ENCODE data around the gene TUBGCP5.

- TF ChIP-seq EZH2 (IDR thresholded peaks at IDR 0.05; ENCODE audit: low read depth, unreplicated experiment), result no peak
- TF ChIP-seq, protein P1, sequence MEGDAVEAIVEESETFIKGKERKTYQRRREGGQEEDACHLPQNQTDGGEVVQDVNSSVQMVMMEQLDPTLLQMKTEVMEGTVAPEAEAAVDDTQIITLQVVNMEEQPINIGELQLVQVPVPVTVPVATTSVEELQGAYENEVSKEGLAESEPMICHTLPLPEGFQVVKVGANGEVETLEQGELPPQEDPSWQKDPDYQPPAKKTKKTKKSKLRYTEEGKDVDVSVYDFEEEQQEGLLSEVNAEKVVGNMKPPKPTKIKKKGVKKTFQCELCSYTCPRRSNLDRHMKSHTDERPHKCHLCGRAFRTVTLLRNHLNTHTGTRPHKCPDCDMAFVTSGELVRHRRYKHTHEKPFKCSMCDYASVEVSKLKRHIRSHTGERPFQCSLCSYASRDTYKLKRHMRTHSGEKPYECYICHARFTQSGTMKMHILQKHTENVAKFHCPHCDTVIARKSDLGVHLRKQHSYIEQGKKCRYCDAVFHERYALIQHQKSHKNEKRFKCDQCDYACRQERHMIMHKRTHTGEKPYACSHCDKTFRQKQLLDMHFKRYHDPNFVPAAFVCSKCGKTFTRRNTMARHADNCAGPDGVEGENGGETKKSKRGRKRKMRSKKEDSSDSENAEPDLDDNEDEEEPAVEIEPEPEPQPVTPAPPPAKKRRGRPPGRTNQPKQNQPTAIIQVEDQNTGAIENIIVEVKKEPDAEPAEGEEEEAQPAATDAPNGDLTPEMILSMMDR (conservative IDR thresholded peaks at IDR 0.05; ENCODE audit: low read depth in 2 of 2), result no peak
- no peak for TF ChIP-seq POLR2AphosphoS5 (IDR thresholded peaks at IDR 0.05; ENCODE audit: low read depth)
- no peak for TF ChIP-seq EZH2phosphoT487 (IDR thresholded peaks at IDR 0.05; ENCODE audit: unreplicated experiment)
- no peak for TF ChIP-seq CREB1 (CRISPR knock-in tag; IDR thresholded peaks at IDR 0.05; ENCODE audit: low read depth)
- no peak for TF ChIP-seq REST (IDR thresholded peaks at IDR 0.05; ENCODE audit: unreplicated experiment)
- TF ChIP-seq JUNB (IDR thresholded peaks at IDR 0.05; ENCODE audit: unreplicated experiment), result no peak
- no peak for TF ChIP-seq NANOG (IDR thresholded peaks at IDR 0.05; ENCODE audit: borderline replicate concordance)
- no peak for TF ChIP-seq ZNF331 (CRISPR knock-in tag; IDR thresholded peaks at IDR 0.05; ENCODE audit: low read depth)
- TF ChIP-seq, protein P2, sequence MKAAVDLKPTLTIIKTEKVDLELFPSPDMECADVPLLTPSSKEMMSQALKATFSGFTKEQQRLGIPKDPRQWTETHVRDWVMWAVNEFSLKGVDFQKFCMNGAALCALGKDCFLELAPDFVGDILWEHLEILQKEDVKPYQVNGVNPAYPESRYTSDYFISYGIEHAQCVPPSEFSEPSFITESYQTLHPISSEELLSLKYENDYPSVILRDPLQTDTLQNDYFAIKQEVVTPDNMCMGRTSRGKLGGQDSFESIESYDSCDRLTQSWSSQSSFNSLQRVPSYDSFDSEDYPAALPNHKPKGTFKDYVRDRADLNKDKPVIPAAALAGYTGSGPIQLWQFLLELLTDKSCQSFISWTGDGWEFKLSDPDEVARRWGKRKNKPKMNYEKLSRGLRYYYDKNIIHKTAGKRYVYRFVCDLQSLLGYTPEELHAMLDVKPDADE (IDR thresholded peaks at IDR 0.05), result no peak
- TF ChIP-seq ZNF462 (CRISPR knock-in tag; IDR thresholded peaks at IDR 0.05), result no peak
- no peak for TF ChIP-seq ZNF114 (CRISPR knock-in tag; IDR thresholded peaks at IDR 0.05)
- TF ChIP-seq STAT1 (IDR thresholded peaks at IDR 0.05; ENCODE audit: unreplicated experiment), result no peak
Measured at GRCh38 chr15:23067416-23067815, 28.0 kb upstream of the TUBGCP5 start.
